ENCODE data around the gene GALNT17.

DNA sequence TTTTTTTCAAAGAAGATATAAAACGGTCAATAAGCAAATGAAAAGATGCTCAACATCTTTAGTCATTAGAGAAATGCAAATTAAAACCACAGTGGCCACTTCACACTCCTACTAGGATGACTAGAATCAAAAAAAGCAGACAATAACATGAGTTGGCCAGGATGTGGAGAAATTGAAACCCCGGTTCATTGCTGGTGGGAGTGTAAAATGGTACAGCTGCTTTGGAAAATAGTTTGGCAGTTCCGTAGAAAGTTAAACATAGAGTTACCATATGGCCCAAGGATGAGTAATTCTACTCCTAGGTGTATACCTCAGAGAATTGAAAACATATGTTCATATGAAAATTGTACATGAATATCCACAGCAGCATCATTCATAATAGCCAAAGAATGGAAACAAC, 573.3 kb downstream of the GALNT17 start:
- TF ChIP-seq, protein P1, sequence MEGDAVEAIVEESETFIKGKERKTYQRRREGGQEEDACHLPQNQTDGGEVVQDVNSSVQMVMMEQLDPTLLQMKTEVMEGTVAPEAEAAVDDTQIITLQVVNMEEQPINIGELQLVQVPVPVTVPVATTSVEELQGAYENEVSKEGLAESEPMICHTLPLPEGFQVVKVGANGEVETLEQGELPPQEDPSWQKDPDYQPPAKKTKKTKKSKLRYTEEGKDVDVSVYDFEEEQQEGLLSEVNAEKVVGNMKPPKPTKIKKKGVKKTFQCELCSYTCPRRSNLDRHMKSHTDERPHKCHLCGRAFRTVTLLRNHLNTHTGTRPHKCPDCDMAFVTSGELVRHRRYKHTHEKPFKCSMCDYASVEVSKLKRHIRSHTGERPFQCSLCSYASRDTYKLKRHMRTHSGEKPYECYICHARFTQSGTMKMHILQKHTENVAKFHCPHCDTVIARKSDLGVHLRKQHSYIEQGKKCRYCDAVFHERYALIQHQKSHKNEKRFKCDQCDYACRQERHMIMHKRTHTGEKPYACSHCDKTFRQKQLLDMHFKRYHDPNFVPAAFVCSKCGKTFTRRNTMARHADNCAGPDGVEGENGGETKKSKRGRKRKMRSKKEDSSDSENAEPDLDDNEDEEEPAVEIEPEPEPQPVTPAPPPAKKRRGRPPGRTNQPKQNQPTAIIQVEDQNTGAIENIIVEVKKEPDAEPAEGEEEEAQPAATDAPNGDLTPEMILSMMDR (IDR thresholded peaks at IDR 0.05): no peak
- TF ChIP-seq POLR2A (IDR thresholded peaks at IDR 0.05): no peak

All from uterus (tissue), 2 donors.